ENCODE data around the gene LYRM4. TPM values are rescaled to one million over a fixed set of nuclear protein-coding genes. Genes with fewer than 3 reads are reported as not detected.
"Not testable (repeated sequence)": the region's sequence is repeated elsewhere in the genome, so short reads cannot be mapped to it uniquely, and the experiment has no call there.

LYRM4 gene
- total and polyA plus RNA-seq, 4 donors, result 18.3 to 43.8 (median 39.3) TPM

GRCh38 chr6:5125152-5126006, 135.4 kb downstream of the LYRM4 start:
- WGBS (ENCODE audit: insufficient coverage), result 94% methylated on average over 11 of the region's 11 CpGs
- Histone ChIP-seq H3K27ac (ENCODE audit: low read depth, low read length) (no peak overlapping the region), H3K4me3 (ENCODE audit: low read depth, low read length) (no peak overlapping the region), H3K4me1 (ENCODE audit: control insufficient read depth, insufficient read depth, low read length) (peaks cover 7% of the 10 kb centered on the region), H3K27me3 (ENCODE audit: control insufficient read depth, insufficient read depth, low read length) (no peaks in the 10 kb centered on the region), H3K9me3 (ENCODE audit: control insufficient read depth, insufficient read depth, low read length) (no peaks in the 10 kb centered on the region), H3K36me3 (ENCODE audit: control insufficient read depth, insufficient read depth, low read length) (peaks cover 8% of the 10 kb centered on the region)
- no peak for DNase-seq (ENCODE audit: low read depth in 4 of 6, low spot score in 6 of 6)

- DNase-seq (ENCODE audit: low read depth in 4 of 6, low spot score in 6 of 6), result no peak
- H3K4me1 ChIP-seq (ENCODE audit: control insufficient read depth, insufficient read depth, low read length), result no peaks in the 10 kb centered on the region
- H3K36me3 ChIP-seq (ENCODE audit: control insufficient read depth, insufficient read depth, low read length), result peaks cover 8% of the 10 kb centered on the region
- no peaks in the 10 kb centered on the region for H3K27me3 ChIP-seq (ENCODE audit: control insufficient read depth, insufficient read depth, low read length)
- H3K4me3 ChIP-seq (ENCODE audit: low read depth, low read length), result no peak overlapping the region
- no peak overlapping the region for H3K27ac ChIP-seq (ENCODE audit: low read depth, low read length)
- H3K9me3 ChIP-seq (ENCODE audit: control insufficient read depth, insufficient read depth, low read length), result no peaks in the 10 kb centered on the region
- 94% methylated on average over 7 of the region's 8 CpGs for WGBS (ENCODE audit: insufficient coverage)
Measured at GRCh38 chr6:5124526-5124925, 136.2 kb downstream of the LYRM4 start.

GRCh38 chr6:5123296-5124143, 137.2 kb downstream of the LYRM4 start:
- no peak for DNase-seq (ENCODE audit: low read depth in 4 of 6, low spot score in 6 of 6)
- WGBS (ENCODE audit: insufficient coverage), result 94% methylated on average over 16 of the region's 20 CpGs
- Histone ChIP-seq H3K27me3 (ENCODE audit: control insufficient read depth, insufficient read depth, low read length) (no peaks in the 10 kb centered on the region), H3K27ac (ENCODE audit: low read depth, low read length) (no peak overlapping the region), H3K4me3 (ENCODE audit: low read depth, low read length) (no peak overlapping the region), H3K4me1 (ENCODE audit: control insufficient read depth, insufficient read depth, low read length) (no peaks in the 10 kb centered on the region), H3K9me3 (ENCODE audit: control insufficient read depth, insufficient read depth, low read length) (no peaks in the 10 kb centered on the region), H3K36me3 (ENCODE audit: control insufficient read depth, insufficient read depth, low read length) (peaks cover 3% of the 10 kb centered on the region)

- no peak overlapping the region for H3K27ac ChIP-seq (ENCODE audit: low read depth, low read length)
- H3K9me3 ChIP-seq (ENCODE audit: control insufficient read depth, insufficient read depth, low read length), result no peaks in the 10 kb centered on the region
- H3K36me3 ChIP-seq (ENCODE audit: control insufficient read depth, insufficient read depth, low read length), result peaks cover 3% of the 10 kb centered on the region
- no peaks in the 10 kb centered on the region for H3K27me3 ChIP-seq (ENCODE audit: control insufficient read depth, insufficient read depth, low read length)
- 87% methylated on average over 18 of the region's 18 CpGs for WGBS (ENCODE audit: insufficient coverage)
- DNase-seq (ENCODE audit: low read depth in 4 of 6, low spot score in 6 of 6), result no peak
- H3K4me3 ChIP-seq (ENCODE audit: low read depth, low read length), result no peak overlapping the region
- H3K4me1 ChIP-seq (ENCODE audit: control insufficient read depth, insufficient read depth, low read length), result no peaks in the 10 kb centered on the region
Measured at GRCh38 chr6:5122504-5123112, 138.1 kb downstream of the LYRM4 start.

- no peak overlapping the region for H3K4me3 ChIP-seq (ENCODE audit: low read depth, low read length)
- no peak overlapping the region for H3K27ac ChIP-seq (ENCODE audit: low read depth, low read length)
- WGBS (ENCODE audit: insufficient coverage), result 97% methylated on average over 6 of the region's 7 CpGs
- H3K9me3 ChIP-seq (ENCODE audit: control insufficient read depth, insufficient read depth, low read length), result no peaks in the 10 kb centered on the region
- H3K27me3 ChIP-seq (ENCODE audit: control insufficient read depth, insufficient read depth, low read length), result no peaks in the 10 kb centered on the region
- DNase-seq (ENCODE audit: low read depth in 4 of 6, low spot score in 6 of 6), result no peak
- peaks cover 3% of the 10 kb centered on the region for H3K36me3 ChIP-seq (ENCODE audit: control insufficient read depth, insufficient read depth, low read length)
- H3K4me1 ChIP-seq (ENCODE audit: control insufficient read depth, insufficient read depth, low read length), result peaks cover 2% of the 10 kb centered on the region
Measured at GRCh38 chr6:5121956-5122355, 138.8 kb downstream of the LYRM4 start.

- no peak for DNase-seq (ENCODE audit: low read depth in 4 of 6, low spot score in 6 of 6)
- Histone ChIP-seq H3K27me3 (ENCODE audit: control insufficient read depth, insufficient read depth, low read length) (no peaks in the 10 kb centered on the region), H3K4me3 (ENCODE audit: low read depth, low read length) (no peak overlapping the region), H3K4me1 (ENCODE audit: control insufficient read depth, insufficient read depth, low read length) (peaks cover 6% of the 10 kb centered on the region), H3K9me3 (ENCODE audit: control insufficient read depth, insufficient read depth, low read length) (no peaks in the 10 kb centered on the region), H3K36me3 (ENCODE audit: control insufficient read depth, insufficient read depth, low read length) (peaks cover 3% of the 10 kb centered on the region), H3K27ac (ENCODE audit: low read depth, low read length) (no peak overlapping the region)
- WGBS (ENCODE audit: insufficient coverage), result 85% methylated on average over 6 of the region's 6 CpGs
Measured at GRCh38 chr6:5121479-5121878, 139.3 kb downstream of the LYRM4 start.

- not testable (repeated sequence) for H3K27ac ChIP-seq (ENCODE audit: low read depth, low read length); H3K27me3 ChIP-seq (ENCODE audit: control insufficient read depth, insufficient read depth, low read length); DNase-seq (ENCODE audit: low read depth in 4 of 6, low spot score in 6 of 6); H3K36me3 ChIP-seq (ENCODE audit: control insufficient read depth, insufficient read depth, low read length); H3K4me3 ChIP-seq (ENCODE audit: low read depth, low read length); H3K9me3 ChIP-seq (ENCODE audit: control insufficient read depth, insufficient read depth, low read length); H3K4me1 ChIP-seq (ENCODE audit: control insufficient read depth, insufficient read depth, low read length)
- WGBS (ENCODE audit: insufficient coverage), result 100% methylated on average over 8 of the region's 8 CpGs
Measured at GRCh38 chr6:5120543-5120942, 140.2 kb downstream of the LYRM4 start.

GRCh38 chr6:5120011-5120410, 140.7 kb downstream of the LYRM4 start:
- Histone ChIP-seq H3K9me3 (ENCODE audit: control insufficient read depth, insufficient read depth, low read length) (no peaks in the 10 kb centered on the region), H3K27me3 (ENCODE audit: control insufficient read depth, insufficient read depth, low read length) (no peaks in the 10 kb centered on the region), H3K36me3 (ENCODE audit: control insufficient read depth, insufficient read depth, low read length) (peaks cover 3% of the 10 kb centered on the region), H3K4me3 (ENCODE audit: low read depth, low read length) (no peak overlapping the region), H3K27ac (ENCODE audit: low read depth, low read length) (no peak overlapping the region), H3K4me1 (ENCODE audit: control insufficient read depth, insufficient read depth, low read length) (peaks cover 6% of the 10 kb centered on the region)
- WGBS (ENCODE audit: insufficient coverage), result 96% methylated on average over 9 of the region's 10 CpGs
- DNase-seq (ENCODE audit: low read depth in 4 of 6, low spot score in 6 of 6), result no peak

- DNase-seq (ENCODE audit: low read depth in 4 of 6, low spot score in 6 of 6), result no peak
- no peaks in the 10 kb centered on the region for H3K27me3 ChIP-seq (ENCODE audit: control insufficient read depth, insufficient read depth, low read length)
- no peak overlapping the region for H3K4me3 ChIP-seq (ENCODE audit: low read depth, low read length)
- WGBS (ENCODE audit: insufficient coverage), result 93% methylated on average over 8 of the region's 17 CpGs
- peaks cover 3% of the 10 kb centered on the region for H3K36me3 ChIP-seq (ENCODE audit: control insufficient read depth, insufficient read depth, low read length)
- peaks cover 6% of the 10 kb centered on the region for H3K4me1 ChIP-seq (ENCODE audit: control insufficient read depth, insufficient read depth, low read length)
- no peaks in the 10 kb centered on the region for H3K9me3 ChIP-seq (ENCODE audit: control insufficient read depth, insufficient read depth, low read length)
- no peak overlapping the region for H3K27ac ChIP-seq (ENCODE audit: low read depth, low read length)
Measured at GRCh38 chr6:5119090-5119951, 141.4 kb downstream of the LYRM4 start.
